AG09319 (cell line): ENCODE measurements around the gene GREM2.

Experiments used
- DNase-seq: peaks from one replicate; pipeline ENCODE4 v3.0.0-alpha.2; 2010; ENCODE audit warnings: low read depth; ENCODE audit errors: extremely low read depth
- TF ChIP-seq, protein P1 (sequence below): IDR thresholded peaks from 2 replicates; pipeline ENCODE4 v1.5.1; 2011; ENCODE audit warnings: low read depth, mild to moderate bottlenecking, inconsistent platforms, low read length, moderate library complexity

The GREM2 gene

DNA sequence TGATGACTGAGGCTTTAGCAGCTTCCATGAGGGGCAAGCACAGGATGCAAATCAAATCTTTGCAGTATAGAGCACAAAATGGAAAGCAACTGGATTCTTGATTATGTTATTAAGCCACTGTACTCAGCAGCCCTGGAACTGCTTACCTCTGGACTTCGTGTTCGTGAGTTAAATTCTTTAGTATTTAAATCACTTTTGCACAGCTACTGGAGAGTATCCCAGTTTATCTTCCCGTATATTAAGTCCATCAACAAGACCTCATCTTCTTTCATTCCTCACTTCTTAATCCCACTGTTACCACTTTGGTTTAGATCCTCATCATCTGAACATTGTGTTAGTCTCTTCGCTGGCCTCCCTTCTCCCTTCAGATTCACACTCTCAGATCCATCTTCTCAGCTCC lies 108.9 kb downstream of the GREM2 start:
- TF ChIP-seq, protein P1, sequence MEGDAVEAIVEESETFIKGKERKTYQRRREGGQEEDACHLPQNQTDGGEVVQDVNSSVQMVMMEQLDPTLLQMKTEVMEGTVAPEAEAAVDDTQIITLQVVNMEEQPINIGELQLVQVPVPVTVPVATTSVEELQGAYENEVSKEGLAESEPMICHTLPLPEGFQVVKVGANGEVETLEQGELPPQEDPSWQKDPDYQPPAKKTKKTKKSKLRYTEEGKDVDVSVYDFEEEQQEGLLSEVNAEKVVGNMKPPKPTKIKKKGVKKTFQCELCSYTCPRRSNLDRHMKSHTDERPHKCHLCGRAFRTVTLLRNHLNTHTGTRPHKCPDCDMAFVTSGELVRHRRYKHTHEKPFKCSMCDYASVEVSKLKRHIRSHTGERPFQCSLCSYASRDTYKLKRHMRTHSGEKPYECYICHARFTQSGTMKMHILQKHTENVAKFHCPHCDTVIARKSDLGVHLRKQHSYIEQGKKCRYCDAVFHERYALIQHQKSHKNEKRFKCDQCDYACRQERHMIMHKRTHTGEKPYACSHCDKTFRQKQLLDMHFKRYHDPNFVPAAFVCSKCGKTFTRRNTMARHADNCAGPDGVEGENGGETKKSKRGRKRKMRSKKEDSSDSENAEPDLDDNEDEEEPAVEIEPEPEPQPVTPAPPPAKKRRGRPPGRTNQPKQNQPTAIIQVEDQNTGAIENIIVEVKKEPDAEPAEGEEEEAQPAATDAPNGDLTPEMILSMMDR: no peak
- DNase-seq: no peak

DNA sequence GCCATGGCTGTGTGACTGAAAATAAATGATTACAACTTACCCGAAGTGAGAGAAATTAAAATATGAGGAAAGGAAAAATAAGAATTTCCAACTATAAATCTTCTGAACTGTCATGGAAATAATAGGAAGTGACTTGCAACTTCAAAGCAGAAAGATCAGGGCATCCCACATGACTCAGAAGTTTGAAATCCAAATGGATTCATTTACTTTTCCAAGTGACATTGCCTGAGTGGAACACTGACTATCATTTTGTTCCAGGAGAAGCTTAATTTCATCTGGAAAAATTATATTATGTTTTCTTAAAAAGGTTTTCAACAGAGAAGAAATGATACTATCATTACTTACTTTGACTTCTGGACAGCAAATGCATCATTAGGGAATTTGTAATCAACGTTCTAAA lies 110.8 kb downstream of the GREM2 start:
- DNase-seq: no peak
- TF ChIP-seq, protein P1: no peak

DNA sequence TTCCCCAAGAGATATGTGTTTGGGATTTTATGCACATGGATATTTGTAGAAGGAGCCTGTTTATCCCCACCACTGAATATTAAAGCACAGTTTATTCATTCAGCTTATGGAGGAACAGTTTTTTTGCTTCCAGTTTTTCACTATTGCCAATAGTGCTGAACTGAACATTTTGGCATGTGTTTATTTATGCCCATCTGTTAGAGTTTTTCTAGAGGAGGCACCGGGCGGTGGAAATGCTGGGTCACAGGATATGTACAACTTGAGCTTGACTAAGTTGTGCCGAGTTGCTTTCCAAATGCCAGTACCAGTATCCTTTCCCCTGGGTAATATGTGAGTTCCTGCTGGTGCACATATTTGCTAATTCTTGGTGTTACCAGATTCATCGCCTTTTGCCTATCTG lies 111.3 kb downstream of the GREM2 start:
- no peak for DNase-seq
- TF ChIP-seq, protein P1: no peak

DNA sequence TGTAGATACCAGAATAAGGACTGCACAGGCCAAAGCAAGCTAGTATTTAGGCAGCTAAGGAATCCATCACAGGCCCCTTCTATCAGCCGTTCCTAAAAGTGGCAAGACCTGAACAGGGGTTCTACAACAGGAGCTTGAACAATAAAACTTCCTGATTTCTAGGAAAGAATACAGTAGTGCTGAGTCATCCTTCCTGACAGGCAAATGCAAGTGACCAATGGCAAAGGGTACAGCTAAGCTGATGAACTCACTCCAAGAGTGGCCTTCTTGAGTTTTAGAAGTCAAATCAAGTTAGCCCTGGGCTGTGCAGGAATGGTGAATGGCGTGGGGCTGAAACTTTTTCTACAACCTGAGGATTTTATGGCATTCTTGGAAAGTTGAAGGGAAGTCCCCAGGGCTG lies 112.9 kb downstream of the GREM2 start:
- DNase-seq: no peak
- TF ChIP-seq, protein P1: no peak

DNA sequence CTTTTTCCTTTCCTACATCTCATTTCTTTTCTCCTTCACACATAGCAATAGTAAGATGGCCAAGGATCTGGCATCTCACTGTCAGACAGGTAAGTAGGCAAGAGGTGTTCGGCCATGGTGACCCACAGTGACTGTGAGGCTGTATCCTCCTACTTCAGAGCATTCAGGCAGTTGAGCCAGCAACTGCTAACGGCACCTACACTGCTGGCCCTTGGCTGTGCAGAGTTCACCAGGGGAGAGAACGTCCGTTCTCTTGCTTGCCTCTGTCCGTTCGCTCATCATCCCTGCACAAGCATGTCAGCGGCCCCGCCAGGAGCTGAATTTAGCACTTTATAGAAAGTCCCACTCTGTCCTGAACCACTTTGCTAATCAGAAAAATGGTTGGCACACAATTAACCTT lies 113.6 kb downstream of the GREM2 start:
- TF ChIP-seq, protein P1: no peak

DNA sequence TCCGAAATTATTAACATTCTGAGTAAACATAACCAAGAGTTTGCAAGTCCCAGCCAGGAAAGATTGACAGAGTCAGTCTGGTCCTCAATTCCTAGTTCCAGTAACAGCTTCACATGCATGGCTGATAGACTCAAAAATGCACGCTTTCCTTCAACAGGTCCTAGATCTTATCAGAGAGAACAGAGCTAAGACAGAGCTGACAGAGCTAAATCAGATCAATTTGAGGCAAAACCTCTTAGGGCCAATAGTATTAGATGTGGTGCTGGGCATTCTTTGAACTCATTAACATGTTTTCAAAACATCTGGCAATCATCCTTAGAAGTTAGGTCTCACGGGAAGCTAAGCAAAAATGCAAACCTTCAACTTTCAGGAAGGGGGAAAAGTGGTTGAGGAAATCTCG lies 114.0 kb downstream of the GREM2 start:
- no peak for DNase-seq
- TF ChIP-seq, protein P1: no peak

More for the DNA sequence above, 113.6 kb downstream of the GREM2 start:
- no peak for DNase-seq

DNA sequence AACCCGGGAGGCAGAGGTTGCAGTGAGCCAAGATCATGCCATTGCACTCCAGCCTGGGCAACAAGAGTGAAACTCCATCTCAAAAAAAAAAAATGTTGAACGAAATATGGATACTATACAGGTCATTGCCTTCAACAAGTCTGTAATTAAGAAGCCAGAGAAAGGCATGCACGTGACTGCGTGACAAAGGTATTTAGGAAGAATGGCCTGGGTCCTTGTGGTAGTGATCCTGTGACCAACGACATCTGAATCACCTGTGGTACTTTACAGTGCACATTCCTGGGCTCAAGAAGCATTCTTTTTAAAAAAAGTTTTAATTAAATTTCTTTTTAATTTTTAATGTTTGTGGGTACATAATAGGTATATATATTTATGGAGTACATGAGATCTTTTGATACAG lies 115.0 kb downstream of the GREM2 start:
- DNase-seq: no peak
- TF ChIP-seq, protein P1: no peak
